ENCODE measurements around the gene GOLM1. TPM values are rescaled to one million over a fixed set of nuclear protein-coding genes. Genes with fewer than 3 reads are reported as not detected.

GOLM1 gene
- total and polyA plus RNA-seq, 2 experiments from 2014 or later: 60.2 to 66.7 TPM

DNA sequence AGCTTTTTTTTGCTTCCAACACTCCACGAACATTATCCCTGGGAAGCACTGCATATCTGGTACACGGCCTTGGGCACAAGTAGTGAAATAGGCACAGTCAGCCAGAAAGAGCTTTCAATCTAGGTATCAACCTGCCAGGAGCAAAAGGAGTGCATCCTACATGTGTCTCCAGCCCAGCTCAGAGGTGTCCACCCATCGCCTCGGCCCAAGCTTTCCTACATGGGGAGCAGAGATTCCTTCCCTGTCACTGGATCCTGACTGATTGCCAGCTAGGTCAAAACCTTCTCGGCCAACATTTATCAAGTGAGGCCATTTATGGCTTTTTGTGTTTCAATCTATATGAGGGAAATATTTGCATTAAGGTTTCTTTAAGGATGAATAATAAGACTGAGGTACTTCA lies 55.8 kb downstream of the GOLM1 start:
- Histone ChIP-seq H3K4me1 (ENCODE audit: low read depth) (peaks cover 7% of the 10 kb centered on the region), H3K27me3 (no peaks in the 10 kb centered on the region), H3K36me3 (no peaks in the 10 kb centered on the region), H3K27ac (no peak overlapping the region), H3K9me3 (ENCODE audit: low read depth) (no peaks in the 10 kb centered on the region), H3K4me3 (no peak overlapping the region)
- TF ChIP-seq, protein P1, sequence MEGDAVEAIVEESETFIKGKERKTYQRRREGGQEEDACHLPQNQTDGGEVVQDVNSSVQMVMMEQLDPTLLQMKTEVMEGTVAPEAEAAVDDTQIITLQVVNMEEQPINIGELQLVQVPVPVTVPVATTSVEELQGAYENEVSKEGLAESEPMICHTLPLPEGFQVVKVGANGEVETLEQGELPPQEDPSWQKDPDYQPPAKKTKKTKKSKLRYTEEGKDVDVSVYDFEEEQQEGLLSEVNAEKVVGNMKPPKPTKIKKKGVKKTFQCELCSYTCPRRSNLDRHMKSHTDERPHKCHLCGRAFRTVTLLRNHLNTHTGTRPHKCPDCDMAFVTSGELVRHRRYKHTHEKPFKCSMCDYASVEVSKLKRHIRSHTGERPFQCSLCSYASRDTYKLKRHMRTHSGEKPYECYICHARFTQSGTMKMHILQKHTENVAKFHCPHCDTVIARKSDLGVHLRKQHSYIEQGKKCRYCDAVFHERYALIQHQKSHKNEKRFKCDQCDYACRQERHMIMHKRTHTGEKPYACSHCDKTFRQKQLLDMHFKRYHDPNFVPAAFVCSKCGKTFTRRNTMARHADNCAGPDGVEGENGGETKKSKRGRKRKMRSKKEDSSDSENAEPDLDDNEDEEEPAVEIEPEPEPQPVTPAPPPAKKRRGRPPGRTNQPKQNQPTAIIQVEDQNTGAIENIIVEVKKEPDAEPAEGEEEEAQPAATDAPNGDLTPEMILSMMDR (IDR thresholded peaks at IDR 0.05; ENCODE audit: low read depth, low read length): no peak
- DNase-seq (ENCODE audit: low read depth in 1 of 2, low spot score in 1 of 2): no peak

DNA sequence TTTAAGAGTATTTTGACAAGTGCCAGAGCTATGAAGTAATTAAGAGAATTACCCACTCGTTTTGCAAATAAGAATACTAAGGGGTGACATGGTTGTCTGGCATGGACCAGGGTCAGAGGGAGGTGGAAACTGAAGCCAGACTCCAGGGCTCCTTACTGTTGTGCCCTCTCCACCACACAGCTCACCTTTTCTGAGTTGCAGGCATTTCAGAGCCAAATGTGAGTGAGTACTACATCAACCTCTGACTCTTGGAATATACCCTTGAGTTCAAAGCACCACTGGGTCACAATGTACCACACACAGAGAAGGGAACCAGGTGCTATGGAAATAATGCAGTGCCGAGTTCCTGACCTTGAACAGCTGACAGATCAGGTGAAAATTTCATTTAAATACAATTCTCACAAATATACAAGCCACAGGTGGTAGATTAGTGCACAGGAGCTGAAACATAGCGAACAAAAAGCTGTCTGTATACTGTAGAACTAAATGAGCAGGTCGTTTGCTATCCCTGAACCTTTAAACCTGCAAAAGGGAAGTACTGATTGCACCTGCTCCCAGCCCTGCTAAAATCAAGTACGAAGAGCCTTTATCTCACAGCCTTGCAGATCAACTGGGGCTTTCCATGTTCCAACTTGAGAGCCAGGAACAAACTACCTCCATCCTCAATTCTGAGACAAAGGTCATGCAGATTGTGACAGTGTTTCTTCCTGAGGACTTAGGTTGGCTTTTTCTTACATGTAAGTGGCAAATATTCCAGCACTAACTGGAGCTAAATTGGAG lies 57.0 kb downstream of the GOLM1 start:
- H3K4me1 ChIP-seq (ENCODE audit: low read depth): peaks cover 7% of the 10 kb centered on the region
- TF ChIP-seq, protein P1 (IDR thresholded peaks at IDR 0.05; ENCODE audit: low read depth, low read length): no peak
- H3K9me3 ChIP-seq (ENCODE audit: low read depth): no peaks in the 10 kb centered on the region
- H3K27ac ChIP-seq: no peak overlapping the region
- H3K36me3 ChIP-seq: no peaks in the 10 kb centered on the region
- H3K27me3 ChIP-seq: no peaks in the 10 kb centered on the region
- no peak for DNase-seq (ENCODE audit: low read depth in 1 of 2, low spot score in 1 of 2)
- no peak overlapping the region for H3K4me3 ChIP-seq

DNA sequence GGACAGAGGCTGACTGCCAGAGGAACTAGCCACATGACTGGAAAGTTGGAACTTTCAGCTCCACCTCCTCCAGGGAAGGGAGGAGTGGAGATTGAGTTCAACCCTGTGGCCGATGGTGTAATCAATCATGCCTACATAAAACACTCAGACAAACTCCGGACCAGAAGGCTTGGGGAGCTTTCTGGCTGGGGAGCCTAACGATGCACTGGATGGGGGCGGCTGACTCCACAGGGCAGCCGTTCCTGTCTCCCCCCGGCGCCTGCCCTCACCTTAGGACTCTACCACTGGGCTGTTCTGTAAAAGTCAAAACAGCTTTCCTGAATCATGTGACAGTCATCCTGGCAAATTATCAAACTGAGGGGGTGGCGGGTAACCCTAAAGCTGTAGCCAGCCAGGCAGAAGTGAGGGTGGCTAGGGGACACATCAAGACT lies 58.0 kb downstream of the GOLM1 start:
- TF ChIP-seq, protein P1 (IDR thresholded peaks at IDR 0.05; ENCODE audit: low read depth, low read length): no peak
- DNase-seq (ENCODE audit: low read depth in 1 of 2, low spot score in 1 of 2): peak; percentile 41 to 48
- H3K9me3 ChIP-seq (ENCODE audit: low read depth): no peaks in the 10 kb centered on the region

DNA sequence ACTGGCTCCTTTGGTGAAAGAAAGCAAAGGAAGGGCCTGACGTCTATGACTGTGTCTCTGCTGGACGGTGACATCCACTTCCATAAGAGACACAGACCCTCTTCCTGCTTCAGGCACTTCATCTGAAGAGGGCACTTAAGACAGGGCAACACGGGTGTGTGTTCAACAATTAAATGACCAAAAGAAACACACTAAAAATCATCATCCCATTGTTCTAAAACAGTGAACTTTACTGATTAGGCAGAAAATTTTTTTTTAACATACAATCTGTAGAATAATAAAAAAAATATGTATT lies 58.5 kb downstream of the GOLM1 start:
- peak in 1 of 2 donors; percentile 50 for DNase-seq (ENCODE audit: low read depth in 1 of 2, low spot score in 1 of 2)
- H3K27me3 ChIP-seq: no peaks in the 10 kb centered on the region
- peaks cover 7% of the 10 kb centered on the region for H3K4me1 ChIP-seq (ENCODE audit: low read depth)
- no peak overlapping the region for H3K27ac ChIP-seq
- TF ChIP-seq, protein P1 (IDR thresholded peaks at IDR 0.05; ENCODE audit: low read depth, low read length): no peak
- H3K4me3 ChIP-seq: no peak overlapping the region
- H3K9me3 ChIP-seq (ENCODE audit: low read depth): no peaks in the 10 kb centered on the region
- no peaks in the 10 kb centered on the region for H3K36me3 ChIP-seq

More for the DNA sequence above, 58.0 kb downstream of the GOLM1 start:
- peaks cover 7% of the 10 kb centered on the region for H3K4me1 ChIP-seq (ENCODE audit: low read depth)
- no peaks in the 10 kb centered on the region for H3K36me3 ChIP-seq
- H3K4me3 ChIP-seq: no peak overlapping the region
- H3K27ac ChIP-seq: no peak overlapping the region
- no peaks in the 10 kb centered on the region for H3K27me3 ChIP-seq

DNA sequence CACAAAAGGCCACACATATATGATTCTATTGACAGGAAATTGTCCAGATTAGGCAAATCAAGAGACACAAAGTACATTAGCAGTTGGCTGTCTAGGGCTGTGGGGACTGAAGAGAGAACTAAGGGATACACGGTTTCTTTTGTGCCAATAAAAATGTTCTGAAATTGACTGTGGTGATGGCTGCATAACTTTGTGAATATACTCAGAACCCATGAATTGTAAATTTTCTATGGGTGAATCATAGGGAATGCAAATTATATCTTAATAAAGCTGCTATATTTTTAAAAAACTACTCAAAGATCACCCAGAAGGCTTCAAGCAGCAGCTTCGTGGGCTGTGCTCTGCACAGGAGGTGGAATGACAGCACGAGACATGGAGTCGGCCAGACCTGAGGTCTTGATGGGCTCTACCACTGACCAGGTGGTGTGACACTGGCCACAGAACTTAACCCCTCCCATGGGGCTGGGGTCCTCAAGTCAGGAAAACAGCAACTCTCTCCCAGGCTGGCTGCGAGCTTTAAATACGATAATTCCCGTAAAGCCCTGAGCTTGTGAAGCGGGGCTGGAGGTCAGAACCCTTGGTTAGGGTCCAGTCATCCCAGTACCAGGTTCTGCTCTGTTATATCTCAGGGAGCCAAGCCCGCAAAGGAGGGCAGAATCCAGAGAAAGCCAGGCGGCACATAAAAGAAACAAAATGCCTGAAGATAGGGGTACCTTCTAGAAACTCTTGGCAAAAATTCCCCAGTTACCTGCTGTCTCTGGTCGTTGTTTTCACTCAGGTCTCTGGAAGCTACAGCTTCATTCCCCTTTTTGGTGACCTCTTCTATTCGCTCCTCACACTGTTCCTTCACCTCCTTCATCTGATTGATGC lies 59.1 kb downstream of the GOLM1 start:
- H3K36me3 ChIP-seq: no peaks in the 10 kb centered on the region
- H3K9me3 ChIP-seq (ENCODE audit: low read depth): no peaks in the 10 kb centered on the region
- peaks cover 7% of the 10 kb centered on the region for H3K4me1 ChIP-seq (ENCODE audit: low read depth)
- TF ChIP-seq, protein P1 (IDR thresholded peaks at IDR 0.05; ENCODE audit: low read depth, low read length): no peak
- DNase-seq (ENCODE audit: low read depth in 1 of 2, low spot score in 1 of 2): no peak
- H3K4me3 ChIP-seq: no peak overlapping the region
- no peak overlapping the region for H3K27ac ChIP-seq
- no peaks in the 10 kb centered on the region for H3K27me3 ChIP-seq

Measured in cardiac muscle cell (in vitro differentiated cells and primary cell).